Stimulated activated CD4-positive, alpha-beta T cell treated with anti-CD3 and anti-CD28 coated beads, Interleukin-15, amount 100 ng/mL, for 1 hour (primary cell): ENCODE measurements around the gene INTS11.

Experiments
- DNase-seq, 2 donors: peaks; one replicate each; pipeline ENCODE4 v3.0.0-alpha.2; 2020; ENCODE audit warnings: low read depth in 1 of 2, low spot score in 1 of 2

The INTS11 gene

DNA sequence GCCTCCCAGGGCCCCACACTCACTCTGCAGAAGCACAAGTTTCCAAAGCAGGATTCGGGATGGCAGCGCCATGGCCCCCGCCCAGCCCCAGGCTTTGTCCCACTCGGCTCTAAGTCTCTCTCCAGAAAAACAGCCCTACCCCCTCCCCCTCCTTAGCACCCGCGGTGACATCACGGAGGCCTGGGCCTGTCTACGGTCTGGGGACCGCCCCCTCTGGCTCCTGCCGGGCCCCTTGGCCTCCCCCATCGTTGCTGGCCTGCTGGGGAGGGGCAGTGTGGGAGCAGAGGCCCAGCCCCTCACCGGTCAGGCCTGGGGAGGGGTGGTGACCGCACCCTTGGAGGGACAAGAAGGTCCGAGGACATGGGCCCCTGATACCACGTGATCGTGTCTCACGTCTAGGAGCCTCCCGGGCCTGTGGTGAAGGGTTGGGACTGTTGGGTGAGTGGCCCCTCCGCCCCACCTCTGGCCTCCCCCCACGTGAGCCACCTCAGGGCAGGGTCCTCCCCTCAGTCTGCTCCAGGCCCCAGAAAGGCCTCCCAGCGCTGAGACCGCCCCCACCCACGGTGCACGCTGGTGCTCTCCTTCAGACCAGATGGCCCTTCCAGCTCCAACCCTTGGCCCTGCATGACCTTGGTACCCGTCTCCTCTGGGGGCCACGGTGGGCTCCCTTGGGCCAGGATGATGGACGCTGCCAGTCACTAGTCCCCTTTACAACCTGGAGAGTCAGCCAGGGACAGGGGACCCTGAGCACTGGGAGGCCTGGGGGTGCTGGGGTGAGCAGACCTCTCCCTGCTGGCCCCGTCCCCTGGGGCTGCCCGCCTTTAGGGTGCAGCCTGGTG is 34.2 kb upstream of the INTS11 start, which contains the start of gene MXRA8:
MXRA8 (minus strand) TSS at position 123 of the 839 bp plus-strand sequence; CDS start at position 72, 51 bp downstream.
- DNase-seq: no peak

DNA sequence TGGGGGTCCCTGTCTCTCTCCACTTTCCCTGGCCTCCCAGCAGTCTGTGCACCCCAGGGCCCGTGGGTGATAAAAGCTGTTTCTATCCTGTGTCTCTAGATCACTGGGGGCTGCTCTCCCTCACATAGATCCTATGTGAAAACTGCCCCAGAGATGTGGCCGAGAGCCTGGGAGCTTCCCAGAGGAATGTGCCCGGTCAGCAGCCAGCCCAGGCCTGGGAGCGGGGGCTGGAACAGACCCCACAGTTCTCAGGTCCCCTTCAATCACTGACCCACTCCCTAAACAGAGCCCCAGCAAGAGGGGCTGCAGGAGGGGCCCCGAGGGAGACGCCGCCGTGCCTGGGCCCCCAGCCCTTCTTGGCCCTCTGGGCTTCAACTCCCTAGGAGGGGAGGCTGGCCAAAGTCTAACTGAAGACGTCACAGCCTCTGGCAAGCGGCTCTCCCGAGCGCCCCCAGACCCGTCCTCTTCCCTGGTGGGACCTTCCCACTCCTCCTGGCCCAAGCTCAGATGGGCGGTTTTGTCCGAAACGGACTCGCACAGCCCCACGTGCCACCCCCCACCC is 33.5 kb upstream of the INTS11 start:
- no peak for DNase-seq

DNA sequence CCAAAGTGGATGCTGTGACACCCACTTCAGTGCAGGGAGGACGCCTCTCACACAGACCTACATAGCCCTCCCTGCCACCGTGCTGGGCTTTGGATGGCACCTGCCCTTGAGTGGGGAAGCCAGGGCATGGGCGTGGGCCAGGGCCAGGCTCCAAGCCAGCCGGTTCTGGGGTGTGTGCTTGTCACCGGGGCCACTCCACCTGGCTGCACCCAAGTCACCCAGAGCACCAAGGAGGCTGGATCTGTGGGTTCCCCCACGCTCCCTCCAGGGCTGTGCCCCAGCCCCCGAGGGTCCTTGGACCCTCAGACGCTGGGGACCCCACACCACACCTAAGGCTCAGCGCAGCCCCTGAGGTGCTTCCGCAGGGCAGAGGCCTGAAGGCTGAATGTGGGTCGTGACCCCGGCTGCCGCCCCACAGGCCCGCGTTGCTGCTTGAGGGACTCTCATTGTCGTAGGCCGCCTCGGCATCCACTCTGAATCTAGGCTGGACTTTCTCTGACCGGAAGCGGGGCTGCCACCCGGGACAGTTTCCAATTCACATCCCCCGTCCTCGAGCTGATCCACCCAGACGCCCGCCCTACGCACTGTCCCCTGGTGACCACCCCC is 32.4 kb upstream of the INTS11 start:
- no peak for DNase-seq

DNA sequence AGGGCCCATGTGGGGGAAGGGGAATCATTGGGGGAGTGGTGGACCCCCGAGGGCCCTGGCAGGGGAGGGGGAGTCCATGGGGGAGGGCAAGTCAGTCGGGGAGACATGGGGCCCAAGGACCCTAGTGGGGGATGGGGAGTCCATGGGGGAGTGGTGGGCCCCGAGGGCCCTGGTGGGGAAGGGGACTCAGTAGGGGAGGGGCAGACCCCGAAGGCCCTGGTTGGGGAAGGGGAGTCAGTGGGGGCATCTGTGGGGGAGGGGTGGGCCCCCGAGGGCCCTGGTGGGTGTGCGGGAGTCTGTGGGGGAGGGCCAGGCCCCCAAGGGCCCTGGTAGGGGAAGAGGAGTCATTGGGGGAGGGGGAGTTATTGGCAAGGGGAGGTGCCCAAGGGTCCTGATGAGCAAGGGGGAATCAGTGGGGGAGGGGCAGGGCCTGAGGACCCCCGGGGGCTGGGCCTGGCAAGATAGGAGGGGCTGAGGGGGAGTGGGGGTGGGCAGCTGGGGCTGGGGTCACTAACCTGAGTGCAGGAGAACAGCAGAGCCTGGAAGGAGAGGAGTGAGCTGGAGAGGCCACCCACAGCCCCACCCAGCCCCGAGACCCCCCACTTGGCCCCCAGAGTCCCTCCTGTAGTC is 31.8 kb upstream of the INTS11 start:
- no peak for DNase-seq

DNA sequence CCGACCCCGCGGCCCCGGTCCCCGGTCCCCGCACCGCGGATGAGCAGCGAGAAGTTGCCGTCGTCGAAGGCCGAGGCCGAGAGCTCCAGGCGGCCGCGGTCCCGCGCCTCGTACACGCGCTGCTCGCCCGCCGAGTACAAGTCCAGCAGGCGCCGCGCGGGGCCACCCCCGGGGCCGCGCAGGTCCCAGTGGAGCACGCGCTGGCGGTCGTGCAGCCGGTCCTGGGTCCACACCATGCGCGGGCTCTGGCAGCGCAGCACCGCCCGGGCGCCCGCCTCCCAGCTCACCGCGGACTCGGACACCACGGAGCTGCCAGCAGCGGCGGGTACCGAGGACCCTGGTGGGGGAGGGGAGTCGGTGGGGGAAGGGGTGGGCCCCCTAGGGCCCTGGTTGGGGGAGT is 31.0 kb upstream of the INTS11 start:
- no peak for DNase-seq

DNA sequence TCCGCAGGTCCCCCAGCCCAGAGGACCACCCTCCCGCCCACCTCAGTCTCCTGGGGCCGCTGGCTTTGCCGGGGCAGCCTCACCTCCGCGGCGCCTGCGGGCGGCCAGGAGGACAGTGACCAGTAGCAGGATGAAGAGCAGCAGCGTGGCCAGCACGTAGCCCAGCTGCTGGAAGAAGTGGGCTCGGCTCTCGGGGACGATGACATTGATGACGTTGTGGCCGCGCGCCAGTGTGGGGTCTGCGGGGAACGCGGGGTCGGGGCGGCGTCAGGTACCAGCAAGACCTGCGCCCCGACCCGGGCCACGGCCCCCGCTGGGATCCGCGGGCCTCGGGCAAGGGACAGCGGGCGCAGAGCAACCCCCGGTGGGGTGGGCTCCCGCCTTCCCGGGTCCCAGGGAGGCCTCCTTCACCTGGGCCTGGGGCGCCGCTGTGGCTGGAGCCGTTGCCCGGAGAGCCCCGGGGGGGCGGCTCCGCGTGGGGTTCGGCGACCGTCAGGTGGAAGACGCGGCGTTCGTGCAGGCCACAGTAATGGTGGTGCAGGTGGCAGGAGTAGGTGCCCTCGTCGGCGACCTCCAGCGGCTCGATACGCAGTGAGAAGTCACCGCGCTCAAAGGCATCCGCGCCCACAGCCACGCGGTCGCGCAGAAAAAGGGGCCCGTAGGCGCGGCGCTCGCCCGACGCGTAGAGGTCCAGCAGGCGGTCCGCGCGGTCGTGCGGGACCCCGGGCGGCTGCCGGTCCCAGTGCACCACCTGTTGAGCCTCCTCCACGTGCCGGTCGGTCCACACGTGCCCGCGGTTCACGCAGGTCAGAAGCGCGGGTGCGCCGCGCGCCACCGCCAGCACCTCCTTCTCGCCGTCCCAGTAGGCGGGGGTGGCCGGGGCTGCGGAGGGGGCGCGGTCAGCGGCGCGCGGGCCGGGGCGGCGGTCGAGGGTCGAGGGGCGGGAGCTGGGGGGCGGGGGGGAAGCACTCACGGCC is 30.1 kb upstream of the INTS11 start:
- DNase-seq: no peak

DNA sequence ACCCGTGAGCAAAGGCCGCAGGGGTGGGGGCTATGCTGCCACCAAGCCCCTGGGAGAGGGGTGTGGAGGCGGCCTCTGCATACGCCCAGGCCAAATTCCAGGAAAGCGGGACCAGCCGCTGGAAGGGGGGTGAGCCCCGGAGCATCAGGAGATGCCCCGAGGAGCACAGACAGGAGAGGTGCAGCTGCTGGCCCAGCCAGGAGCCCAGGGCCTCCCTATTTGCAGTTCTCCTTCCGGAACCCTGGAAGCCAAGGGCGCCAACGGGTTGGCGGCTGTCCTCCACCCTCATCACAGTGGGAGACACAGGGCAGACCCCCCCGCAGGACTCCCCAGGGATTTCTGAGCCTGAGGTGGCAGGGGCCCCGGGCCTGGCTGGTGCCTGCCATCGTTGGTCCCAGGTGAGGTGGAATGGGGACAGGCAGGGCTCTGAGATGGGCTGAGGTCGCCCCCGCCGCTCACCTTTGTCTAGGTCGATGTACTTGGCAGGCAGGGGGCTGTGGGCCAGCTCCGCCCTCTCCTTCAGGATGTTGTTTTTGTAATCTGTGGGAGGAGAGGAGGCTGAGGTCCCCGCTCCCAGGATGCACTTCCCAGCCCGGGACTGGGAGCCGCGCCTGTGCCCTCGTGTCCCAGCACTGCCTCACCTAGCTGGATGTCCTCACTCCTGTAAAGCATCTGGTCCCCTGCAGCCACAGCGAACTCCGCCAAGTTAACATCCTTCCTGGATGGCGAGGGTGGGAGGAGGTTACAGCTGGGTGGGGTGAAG is 29.1 kb upstream of the INTS11 start:
- no peak for DNase-seq

DNA sequence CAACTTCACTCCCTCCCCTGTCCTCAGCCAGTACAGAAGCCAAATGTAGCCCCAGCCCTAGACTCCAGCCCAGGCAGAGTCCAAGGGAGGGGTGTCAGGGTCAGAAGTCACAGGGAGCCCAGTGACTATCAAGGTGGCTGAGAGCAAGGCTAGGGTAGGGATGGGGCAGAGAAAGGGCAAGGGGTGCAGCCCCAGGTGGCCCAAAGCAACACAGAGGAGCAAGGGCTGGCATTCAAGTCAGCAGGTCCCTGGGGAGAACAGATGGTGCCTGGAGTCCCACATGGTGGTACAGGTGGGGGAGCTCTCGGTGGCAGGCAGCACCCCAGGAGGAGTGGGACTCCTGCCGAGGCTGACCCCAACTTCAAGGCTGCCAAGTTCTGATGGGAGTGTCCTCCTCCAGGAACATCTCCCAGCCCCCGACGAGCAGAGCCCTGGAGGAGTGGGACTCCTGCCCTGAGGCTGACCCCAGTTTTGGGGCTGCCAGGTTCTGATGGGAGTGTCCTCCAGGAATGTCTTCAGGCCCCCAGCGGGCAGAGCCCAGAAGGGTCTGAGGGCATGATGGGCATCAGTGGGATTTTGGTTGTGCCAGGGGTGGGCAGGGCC is 28.4 kb upstream of the INTS11 start:
- DNase-seq: no peak

DNA sequence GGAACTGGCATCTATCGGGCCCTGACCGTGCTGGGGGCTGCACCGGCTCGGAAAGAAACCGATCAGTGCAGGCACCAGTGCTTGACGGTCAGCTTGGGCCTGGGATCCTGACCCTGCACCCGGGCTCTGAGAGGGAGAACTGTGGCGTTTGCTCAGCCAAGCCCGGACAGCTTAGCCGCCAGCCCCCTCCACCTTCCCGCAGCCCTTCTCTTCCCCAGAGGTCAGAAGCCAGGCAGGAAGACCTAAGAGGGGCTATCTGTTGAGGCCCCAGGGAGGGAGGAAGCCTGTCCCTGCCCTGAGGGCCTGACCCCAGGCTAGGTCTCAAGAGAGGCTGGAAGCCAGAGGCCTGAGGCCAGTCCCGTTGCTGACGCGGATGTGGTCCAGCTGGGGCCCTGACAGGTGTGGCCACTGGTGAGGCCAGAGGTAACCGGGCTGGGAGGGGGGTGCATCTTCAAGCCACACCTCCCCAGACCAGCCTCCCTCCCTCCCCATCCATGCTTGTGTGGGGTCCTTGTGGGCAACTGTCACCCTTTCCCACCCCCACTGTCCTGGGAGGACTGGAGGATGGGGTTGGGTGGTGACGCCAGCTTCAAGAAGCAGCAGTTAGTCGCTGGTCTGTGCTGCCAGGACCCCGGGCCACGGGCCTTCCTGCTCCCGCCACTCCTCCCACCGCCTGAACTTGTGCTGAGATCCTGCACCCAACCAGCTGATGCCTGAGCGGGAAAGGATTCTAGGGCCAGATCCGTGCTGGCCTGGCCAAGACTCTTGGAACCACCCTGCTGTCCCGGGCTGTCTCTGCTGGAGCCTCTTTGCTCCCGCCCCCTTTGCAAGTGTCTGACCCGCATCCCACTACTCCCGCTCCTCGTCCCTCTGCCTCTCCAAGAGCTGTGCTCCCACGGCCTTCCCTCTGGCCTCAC is 27.3 kb upstream of the INTS11 start:
- no peak for DNase-seq

DNA sequence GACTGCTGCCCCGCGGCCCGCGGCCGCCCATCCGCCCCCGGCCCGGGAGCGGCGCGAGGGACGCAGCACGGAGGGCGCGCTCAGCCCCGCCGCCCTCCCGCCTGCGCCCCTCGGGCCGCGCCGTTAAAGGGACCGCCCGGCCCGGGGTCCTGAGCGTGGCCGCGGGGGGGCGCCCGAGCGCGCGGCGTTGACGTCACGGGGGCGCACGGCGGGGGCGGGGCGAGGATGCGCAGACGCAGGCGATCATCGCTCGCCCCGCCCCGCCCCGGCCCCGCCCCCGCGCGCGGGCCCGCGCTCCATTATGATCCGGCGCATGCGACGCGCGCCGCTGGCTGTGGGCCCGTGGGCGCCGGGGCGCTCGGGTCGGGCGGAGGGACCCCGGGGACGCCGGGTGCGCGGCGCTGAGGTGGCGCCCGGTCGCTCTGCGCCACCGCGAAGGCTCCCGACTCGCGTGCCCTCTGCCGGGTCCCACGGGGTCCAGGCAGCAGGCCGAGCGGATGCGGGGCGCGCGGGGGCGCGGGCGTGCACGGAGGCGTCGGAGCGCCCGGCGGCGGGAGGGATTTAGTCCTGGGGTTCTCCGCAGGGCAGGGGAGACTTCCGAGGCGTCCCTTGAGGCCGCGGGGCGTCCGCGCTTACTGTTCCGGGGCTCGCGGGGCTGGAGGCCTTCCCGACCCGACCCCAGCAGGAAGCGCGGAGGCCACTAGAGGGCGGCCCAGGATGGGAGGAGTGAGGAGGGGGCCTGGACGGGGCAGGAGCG is 25.0 kb upstream of the INTS11 start, which contains the start of gene DVL1:
DVL1 (minus strand) TSS at position 163 of the 757 bp plus-strand sequence. CDS start 353 bp downstream, outside the sequence.
- DNase-seq: peak; percentile 61 to 67

DNA sequence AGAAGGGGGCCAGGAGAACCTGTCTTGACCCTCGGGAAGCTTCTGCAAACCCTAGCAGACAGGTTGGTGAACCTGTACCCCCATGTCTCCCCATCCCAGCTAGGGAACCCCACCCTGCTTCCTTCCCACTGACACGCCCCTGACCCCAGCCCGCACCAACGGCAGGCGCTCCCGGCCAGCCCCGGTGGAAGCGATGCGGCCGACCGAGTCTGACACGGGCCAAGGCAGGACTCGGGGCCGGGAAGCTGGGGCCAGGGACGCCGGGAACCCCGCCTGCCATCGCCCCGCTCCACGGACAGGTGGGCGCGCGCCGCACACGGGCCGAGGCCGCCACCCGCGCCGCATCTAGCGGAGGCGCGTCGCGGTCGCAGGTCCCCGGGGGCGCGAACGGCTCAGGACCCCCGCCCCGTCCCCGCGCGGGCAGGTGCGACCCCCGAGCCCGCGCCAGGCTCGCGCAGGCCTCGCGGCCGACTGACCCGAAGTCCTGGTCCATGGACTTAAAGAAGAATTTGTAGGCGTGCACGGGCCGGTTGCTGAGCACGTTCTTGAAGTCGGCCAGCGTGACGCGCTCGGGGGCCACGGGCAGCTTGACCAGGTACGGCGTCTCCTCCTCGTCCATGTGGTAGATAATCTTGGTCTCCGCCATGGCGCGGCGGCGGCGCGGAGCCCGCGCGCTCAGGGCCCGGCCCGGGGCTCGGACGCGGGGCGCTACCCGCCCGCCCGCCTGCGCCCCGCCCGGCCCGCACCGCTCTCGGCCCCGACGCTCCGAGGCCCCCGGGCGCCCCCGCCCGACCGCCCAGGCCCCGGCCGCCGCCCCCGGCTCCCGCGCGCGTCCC is 24.2 kb upstream of the INTS11 start:
- DNase-seq: no peak

DNA sequence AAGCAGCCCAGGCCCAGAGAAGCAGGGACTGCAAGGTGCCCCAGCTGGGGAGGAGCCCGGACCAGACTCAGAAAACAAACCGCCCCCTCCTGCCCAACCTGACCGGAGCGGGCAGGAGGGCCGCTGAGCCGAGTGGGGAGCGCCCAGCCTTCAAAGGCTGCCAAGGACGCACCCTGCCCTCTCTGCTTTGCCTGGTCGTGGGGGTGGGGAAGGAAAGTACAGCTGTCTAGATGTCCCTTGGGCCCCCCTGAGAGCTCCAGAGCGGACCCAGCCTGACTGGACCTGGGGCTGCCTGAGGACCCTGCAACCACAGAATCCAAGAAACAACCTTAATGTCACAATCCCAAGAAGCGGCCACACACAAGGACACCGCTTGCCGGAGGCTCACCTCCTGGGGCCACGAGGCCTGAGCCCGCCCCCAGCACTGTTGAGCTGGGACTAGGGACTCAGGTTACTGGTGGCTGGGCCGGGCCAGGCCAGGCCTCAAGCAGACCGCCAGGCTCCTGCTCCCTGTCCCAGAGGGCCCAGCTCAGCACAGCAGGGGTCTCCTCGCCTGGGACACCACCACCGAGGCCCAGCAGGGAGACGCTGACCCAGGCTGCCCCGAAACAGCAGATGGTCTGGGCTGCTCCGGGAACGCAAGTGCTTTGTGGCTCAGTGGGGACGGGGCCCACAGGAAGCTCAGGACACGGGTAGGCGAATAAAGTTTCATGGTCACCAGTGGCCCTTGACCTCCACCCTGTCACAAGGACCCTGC is 23.4 kb upstream of the INTS11 start:
- no peak for DNase-seq

DNA sequence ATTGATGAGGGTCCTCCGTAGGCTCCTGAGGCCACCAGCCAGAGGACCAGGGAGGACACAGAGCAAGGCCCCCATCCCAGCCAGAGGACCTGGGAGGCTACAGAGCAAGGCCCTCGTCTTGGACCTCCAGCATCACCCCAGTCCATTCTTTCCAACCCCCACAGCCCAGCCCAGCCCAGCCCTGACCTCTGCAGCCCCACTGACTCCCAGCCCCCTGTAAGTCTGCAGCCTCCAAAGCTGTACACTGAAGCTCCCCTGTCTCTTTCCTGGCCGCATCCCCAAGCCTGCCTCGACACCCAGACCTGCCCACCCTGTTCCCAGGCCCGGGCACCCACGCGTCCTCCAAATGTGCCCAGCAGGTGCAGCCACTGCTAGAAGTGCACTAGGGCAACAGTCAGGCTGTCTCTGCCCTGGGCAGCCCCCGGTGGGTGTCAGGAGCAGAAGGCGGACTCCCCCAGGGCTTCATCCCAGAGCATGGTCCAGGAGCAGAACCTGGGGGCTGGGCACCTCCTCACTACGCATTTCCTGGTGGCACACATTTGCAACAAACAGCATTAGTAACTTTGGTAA is 22.7 kb upstream of the INTS11 start:
- no peak for DNase-seq

DNA sequence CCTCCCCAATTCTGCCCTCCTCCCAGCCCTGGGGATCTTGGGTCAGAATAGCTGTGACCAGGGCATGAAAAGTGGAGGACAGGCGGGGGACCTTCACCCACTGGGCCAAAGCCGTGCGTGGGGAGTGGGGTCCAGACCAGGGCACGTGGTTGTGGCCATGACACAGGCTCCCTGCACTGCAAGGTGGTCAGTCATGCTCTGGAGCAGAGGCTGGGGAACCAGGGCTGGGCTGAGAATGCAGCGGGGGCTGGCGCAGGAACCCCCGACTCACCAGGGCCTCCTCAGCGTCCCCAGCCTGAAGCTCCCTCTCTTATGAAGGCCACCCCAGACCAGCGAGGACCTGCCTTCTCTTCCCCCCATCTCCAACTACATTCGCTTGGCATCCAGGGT is 22.0 kb upstream of the INTS11 start:
- no peak for DNase-seq

DNA sequence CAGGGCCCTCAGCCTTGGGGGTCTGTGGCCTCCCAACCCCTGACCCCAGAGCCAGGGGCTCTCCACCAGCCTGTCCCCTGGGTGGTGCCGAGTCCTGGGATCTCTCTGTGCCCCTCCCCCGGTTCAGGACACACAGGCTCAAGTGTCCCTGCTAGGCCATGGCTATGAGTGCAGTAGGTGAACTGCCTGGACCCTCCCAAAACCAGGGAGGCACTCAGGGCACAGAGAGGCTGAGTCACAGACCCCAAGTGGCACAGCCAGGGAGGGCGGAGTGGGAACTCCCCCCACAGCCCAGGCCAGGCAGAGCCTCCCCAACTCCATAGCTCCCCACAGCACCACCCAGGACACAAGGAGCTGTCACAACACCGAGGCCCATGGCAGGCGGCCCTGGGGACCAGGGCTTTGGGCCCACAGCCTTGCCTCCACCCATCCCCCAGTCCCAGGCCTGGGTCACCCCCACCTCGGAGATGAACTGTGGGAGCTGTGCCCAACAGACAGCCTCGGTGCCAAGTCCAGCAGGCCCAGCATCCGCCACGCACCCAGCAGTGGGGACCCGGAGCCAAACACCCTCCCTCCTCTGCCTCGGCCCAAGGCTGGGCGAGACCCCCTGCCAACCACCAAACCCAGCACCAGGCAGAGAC is 21.5 kb upstream of the INTS11 start:
- no peak for DNase-seq
